K562 (cell line): Measurements from ENCODE around the gene SIGLEC15.

Source experiments
- CREM ChIP-seq: IDR thresholded peaks from 2 replicates; pipeline ENCODE4 v1.6.1; 2014; ENCODE audit warnings: antibody characterized with exemption, low read depth
- E2F4 ChIP-seq: sonication (generic); formaldehyde crosslinking; IDR thresholded peaks from 2 replicates; pipeline ENCODE4 v1.8.0; 2022; ENCODE audit warnings: mild to moderate bottlenecking, low read depth, missing genetic modification reagents
- GATA2 ChIP-seq: sonication (generic); formaldehyde crosslinking; IDR thresholded peaks from 2 replicates; pipeline ENCODE4 v1.4.0; 2020; ENCODE audit warnings: mild to moderate bottlenecking, missing genetic modification reagents
- MYNN ChIP-seq, 2 experiments: sonication (generic); formaldehyde crosslinking in 1 of 2; IDR thresholded peaks; 2 replicates each; pipeline versions ENCODE4 v1.5.0 to v1.6.1; 2016 to 2020; ENCODE audit warnings: antibody characterized with exemption in 1 of 2, missing genetic modification reagents in 1 of 2
- POLR2A ChIP-seq: fragments of 450-650 bp; conservative IDR thresholded peaks from 2 replicates; pipeline ENCODE4 v1.6.1; 2016
- POLR2AphosphoS5 ChIP-seq: IDR thresholded peaks from 2 replicates; pipeline ENCODE4 v1.6.1; 2011; ENCODE audit warnings: mild to moderate bottlenecking, low read depth, low read length, moderate library complexity; ENCODE audit not compliant: control insufficient read depth, insufficient read depth
- RAD21 ChIP-seq, 2 experiments: fragments of 250-450 bp in 1 of 2; fragments of 450-650 bp in 1 of 2; sonication (Bioruptor Pico) in 1 of 2; formaldehyde crosslinking in 1 of 2; IDR thresholded peaks in 1 of 2; conservative IDR thresholded peaks in 1 of 2; 2 replicates each; pipeline versions ENCODE4 v1.4.0 to v1.8.0; 2020 to 2022; ENCODE audit warnings: mild to moderate bottlenecking in 2 of 2, moderate library complexity in 1 of 2
- RBM39 ChIP-seq: fragments of 200-400 bp; formaldehyde crosslinking; optimal IDR thresholded peaks from 2 replicates; pipeline ENCODE3; 2018; ENCODE audit warnings: low read depth, low read length
- USF1 ChIP-seq: sonication (generic); formaldehyde crosslinking; IDR thresholded peaks from 2 replicates; pipeline ENCODE4 v1.9.0; 2022; ENCODE audit warnings: mild to moderate bottlenecking, missing genetic modification reagents
- ZNF133 ChIP-seq: fragments of 250-450 bp; sonication (Bioruptor Pico); IDR thresholded peaks from 2 replicates; pipeline ENCODE4 v1.4.0; 2020; ENCODE audit warnings: mild to moderate bottlenecking
- ZNF174 ChIP-seq: fragments of 250-450 bp; sonication (Bioruptor Pico); IDR thresholded peaks from 2 replicates; pipeline ENCODE4 v1.4.0; 2020; ENCODE audit warnings: mild to moderate bottlenecking
- ZNF175 ChIP-seq: fragments of 200-800 bp; sonication (Bioruptor generic); IDR thresholded peaks from 2 replicates; pipeline ENCODE4 v1.6.1; 2016; ENCODE audit warnings: low read depth, mild to moderate bottlenecking, missing genetic modification characterization, missing compliant biosample characterization
- ZNF583 ChIP-seq: fragments of 250-450 bp; sonication (Bioruptor Pico); IDR thresholded peaks from 2 replicates; pipeline ENCODE4 v1.4.0; 2020
- TF ChIP-seq, protein P1 (sequence below), 3 experiments: IDR thresholded peaks in 2 of 3; conservative IDR thresholded peaks in 1 of 3; 2 replicates each; pipeline ENCODE4 v1.5.1; 2011 to 2012; ENCODE audit warnings: low read length in 3 of 3, mild to moderate bottlenecking in 3 of 3, control low read depth in 2 of 3, improper control_type of control experiment in 1 of 3, inconsistent platforms in 1 of 3, low read depth in 1 of 3, mixed read lengths in 1 of 3, moderate library complexity in 1 of 3; ENCODE audit not compliant: insufficient read depth in 2 of 3

- TF ChIP-seq, protein P1, sequence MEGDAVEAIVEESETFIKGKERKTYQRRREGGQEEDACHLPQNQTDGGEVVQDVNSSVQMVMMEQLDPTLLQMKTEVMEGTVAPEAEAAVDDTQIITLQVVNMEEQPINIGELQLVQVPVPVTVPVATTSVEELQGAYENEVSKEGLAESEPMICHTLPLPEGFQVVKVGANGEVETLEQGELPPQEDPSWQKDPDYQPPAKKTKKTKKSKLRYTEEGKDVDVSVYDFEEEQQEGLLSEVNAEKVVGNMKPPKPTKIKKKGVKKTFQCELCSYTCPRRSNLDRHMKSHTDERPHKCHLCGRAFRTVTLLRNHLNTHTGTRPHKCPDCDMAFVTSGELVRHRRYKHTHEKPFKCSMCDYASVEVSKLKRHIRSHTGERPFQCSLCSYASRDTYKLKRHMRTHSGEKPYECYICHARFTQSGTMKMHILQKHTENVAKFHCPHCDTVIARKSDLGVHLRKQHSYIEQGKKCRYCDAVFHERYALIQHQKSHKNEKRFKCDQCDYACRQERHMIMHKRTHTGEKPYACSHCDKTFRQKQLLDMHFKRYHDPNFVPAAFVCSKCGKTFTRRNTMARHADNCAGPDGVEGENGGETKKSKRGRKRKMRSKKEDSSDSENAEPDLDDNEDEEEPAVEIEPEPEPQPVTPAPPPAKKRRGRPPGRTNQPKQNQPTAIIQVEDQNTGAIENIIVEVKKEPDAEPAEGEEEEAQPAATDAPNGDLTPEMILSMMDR (IDR thresholded peaks at IDR 0.05 in 2 of 3, conservative IDR thresholded peaks at IDR 0.05 in 1 of 3; ENCODE audit: insufficient read depth in 2 of 3, low read depth in 1 of 3, low read length in 3 of 3) = no peak
- TF ChIP-seq USF1 = no peak
- no peak for TF ChIP-seq MYNN (IDR thresholded peaks at IDR 0.05)
- TF ChIP-seq MYNN (CRISPR knock-in tag; IDR thresholded peaks at IDR 0.05) = no peak
- TF ChIP-seq ZNF133 (CRISPR knock-in tag) = no peak
- TF ChIP-seq POLR2AphosphoS5 = no peak
- no peak for TF ChIP-seq ZNF175
- no peak for TF ChIP-seq RAD21 (CRISPR knock-in tag; conservative IDR thresholded peaks at IDR 0.05 in 1 of 2, IDR thresholded peaks at IDR 0.05 in 1 of 2)
- no peak for TF ChIP-seq POLR2A
- no peak for TF ChIP-seq CREM
- TF ChIP-seq GATA2 = no peak
- TF ChIP-seq ZNF174 (CRISPR knock-in tag) = no peak
- no peak for TF ChIP-seq E2F4
- no peak for TF ChIP-seq RBM39
- no peak for TF ChIP-seq ZNF583 (CRISPR knock-in tag)
Measured at GRCh38 chr18:45890606-45891005, 65.1 kb downstream of the SIGLEC15 start.
